SU-DHL-6 (cell line): Measurements from ENCODE around the gene CCAR1.

ENCODE experiments used
- EZH2phosphoT487 ChIP-seq: fragments of 200-600 bp; sonication (generic), shearing (Covaris generic); conservative IDR thresholded peaks from 2 replicates; pipeline ENCODE4 v1.6.1; 2018; ENCODE audit warnings: mild to moderate bottlenecking, antibody characterized with exemption, low read length, moderate library complexity, mixed read lengths
- TF ChIP-seq, protein P1 (sequence below): fragments of 200-600 bp; sonication (generic); IDR thresholded peaks from one replicate; pipeline ENCODE4 v1.5.1; 2017; ENCODE audit warnings: antibody characterized with exemption, mild to moderate bottlenecking, low read length, moderate library complexity; ENCODE audit not compliant: insufficient read depth, poor library complexity, severe bottlenecking

DNA sequence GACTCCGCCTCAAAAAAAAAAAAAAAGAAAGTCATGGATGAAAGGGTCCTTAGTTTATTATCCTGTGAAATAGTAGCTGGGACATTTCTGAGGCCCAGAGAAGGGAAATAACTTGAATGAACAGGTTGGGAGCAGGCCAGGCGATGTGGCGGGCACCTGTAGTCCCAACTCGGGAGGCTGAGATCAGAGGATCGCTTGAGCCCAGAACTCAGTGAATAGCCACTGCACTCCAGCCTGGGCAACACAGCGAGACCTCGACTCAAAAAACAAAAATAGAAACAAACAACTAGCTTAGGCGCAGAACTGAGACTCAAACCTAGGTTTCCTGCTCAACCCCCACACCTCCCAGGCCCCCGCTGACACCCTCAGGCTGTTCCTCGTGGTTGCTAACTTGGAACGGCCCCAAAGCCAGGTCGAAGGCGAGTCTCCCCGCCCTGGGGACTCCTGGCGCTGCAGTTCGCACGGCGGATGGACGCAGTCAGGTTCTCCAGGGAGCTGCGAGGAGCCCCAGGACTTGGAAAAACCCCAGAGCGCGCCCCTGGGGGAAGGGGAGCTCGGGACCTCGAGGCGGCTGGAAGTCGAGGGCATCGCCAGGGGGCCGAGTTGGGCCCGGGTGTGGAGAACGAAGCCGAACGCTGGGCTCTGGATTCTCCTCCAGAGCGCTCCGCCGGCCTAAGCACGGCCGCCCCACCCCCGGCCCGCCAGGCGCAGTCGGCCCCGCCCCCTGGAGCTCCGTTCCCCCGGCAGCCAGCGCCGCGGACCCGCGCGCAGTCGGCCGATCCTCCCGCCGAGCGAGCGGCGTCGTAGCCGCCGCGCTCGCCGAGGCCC is 105.9 kb downstream of the CCAR1 start, which contains the start of gene STOX1:
- TF ChIP-seq EZH2phosphoT487 = no peak
- TF ChIP-seq, protein P1, sequence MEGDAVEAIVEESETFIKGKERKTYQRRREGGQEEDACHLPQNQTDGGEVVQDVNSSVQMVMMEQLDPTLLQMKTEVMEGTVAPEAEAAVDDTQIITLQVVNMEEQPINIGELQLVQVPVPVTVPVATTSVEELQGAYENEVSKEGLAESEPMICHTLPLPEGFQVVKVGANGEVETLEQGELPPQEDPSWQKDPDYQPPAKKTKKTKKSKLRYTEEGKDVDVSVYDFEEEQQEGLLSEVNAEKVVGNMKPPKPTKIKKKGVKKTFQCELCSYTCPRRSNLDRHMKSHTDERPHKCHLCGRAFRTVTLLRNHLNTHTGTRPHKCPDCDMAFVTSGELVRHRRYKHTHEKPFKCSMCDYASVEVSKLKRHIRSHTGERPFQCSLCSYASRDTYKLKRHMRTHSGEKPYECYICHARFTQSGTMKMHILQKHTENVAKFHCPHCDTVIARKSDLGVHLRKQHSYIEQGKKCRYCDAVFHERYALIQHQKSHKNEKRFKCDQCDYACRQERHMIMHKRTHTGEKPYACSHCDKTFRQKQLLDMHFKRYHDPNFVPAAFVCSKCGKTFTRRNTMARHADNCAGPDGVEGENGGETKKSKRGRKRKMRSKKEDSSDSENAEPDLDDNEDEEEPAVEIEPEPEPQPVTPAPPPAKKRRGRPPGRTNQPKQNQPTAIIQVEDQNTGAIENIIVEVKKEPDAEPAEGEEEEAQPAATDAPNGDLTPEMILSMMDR = no peak
